GM23338 (cell line): ENCODE measurements around the gene HOXA3. TPM values are rescaled to one million over a fixed set of nuclear protein-coding genes. Genes with fewer than 3 reads are reported as not detected.
A peak's percentile ranks its signal among the peaks of the same experiment; 100 is the strongest.

Experiments used
- microRNA counts: library from miRNA; unstranded; fragments of <30 nt; microRNA quantifications from one replicate; lab custom pipeline; 2017
- microRNA-seq: library from miRNA; unstranded; fragments of <30 nt; microRNA quantifications from one replicate; pipeline ENCODE4, GENCODE V29; 2017
- polyA plus RNA-seq: library from polyadenylated mRNA; unstranded; fragments of >200 nt; fragmentation: Nextera tagmentation; extraction: Ambion mirVana; gene quantifications from 2 replicates; pipeline ENCODE4 v1.2.1, GENCODE V29; 2016
- small RNA-seq: library from RNA; depleted of rRNA; stranded (forward); fragments of <200 nt; gene quantifications from one replicate; pipeline ENCODE3, GENCODE V24; 2014; ENCODE audit warnings: low replicate concordance
- total RNA-seq: library from RNA; depleted of rRNA; stranded (reverse); fragments of >200 nt; shearing (Covaris generic); gene quantifications from 2 replicates; pipeline ENCODE4 v1.2.3, GENCODE V29; 2014; rRNA removed

Gene HOXA3
- total and polyA plus RNA-seq, 2 experiments from 2014 or later, result not detected

MicroRNA genes within 50 kb of the gene (microRNA counts, 767-probe panel; counts per million panel counts)
- microRNA hsa-miR-196b-5p (lab: Ali Mortazavi, UCI), result not detected

Small RNA genes within 50 kb of the gene (microRNA-seq; reads per million reads assigned to microRNA genes)
- gene MIR196B, result 2.7 reads per million, percentile 8 among the genes with 10 or more reads in this experiment

Small RNA genes within 50 kb of the gene (small RNA-seq; reads per million reads assigned to genes)
- not detected for gene AC004080.5
- gene RF01977, result not detected
- not detected for gene RF02140
- gene RF02141, result not detected

Other genes starting within 250 kb of the HOXA3 start
- gene HOXA1, start 56.6 kb downstream of the HOXA3 start, total RNA-seq, result not detected in 2 replicates
- not detected in 2 replicates for gene HOXA1, start 56.6 kb downstream of the HOXA3 start, polyA plus RNA-seq
- gene HOXA2, start 49.9 kb downstream of the HOXA3 start, total RNA-seq, result not detected in 2 replicates
- gene HOXA2, start 49.9 kb downstream of the HOXA3 start, polyA plus RNA-seq, result not detected in 2 replicates
- gene HOXA4, start 21.8 kb downstream of the HOXA3 start, total RNA-seq, result not detected in 2 replicates
- not detected in 2 replicates for gene HOXA4, start 21.8 kb downstream of the HOXA3 start, polyA plus RNA-seq
- gene HOXA5, start 8.9 kb downstream of the HOXA3 start, total RNA-seq, result not detected in 2 replicates
- not detected in 2 replicates for gene HOXA5, start 8.9 kb downstream of the HOXA3 start, polyA plus RNA-seq
- not detected in 2 replicates for gene HOXA6, start 4.8 kb downstream of the HOXA3 start, total RNA-seq
- not detected in 2 replicates for gene HOXA6, start 4.8 kb downstream of the HOXA3 start, polyA plus RNA-seq
- gene HOXA7, start 4.1 kb upstream of the HOXA3 start, total RNA-seq, result not detected in 2 replicates
- gene HOXA7, start 4.1 kb upstream of the HOXA3 start, polyA plus RNA-seq, result 0.24 TPM in 1 of 2 replicates, not detected in the other
- not detected in 2 replicates for gene HOXA9, start 13.0 kb upstream of the HOXA3 start, total RNA-seq
- gene HOXA9, start 13.0 kb upstream of the HOXA3 start, polyA plus RNA-seq, result not detected in 2 replicates
- gene HOXA10, start 21.7 kb upstream of the HOXA3 start, total RNA-seq, result not detected in 2 replicates
- gene HOXA10, start 21.7 kb upstream of the HOXA3 start, polyA plus RNA-seq, result not detected in 2 replicates
- gene HOXA11, start 32.6 kb upstream of the HOXA3 start, total RNA-seq, result not detected in 2 replicates
- not detected in 2 replicates for gene HOXA11, start 32.6 kb upstream of the HOXA3 start, polyA plus RNA-seq
- gene HOXA13, start 47.5 kb upstream of the HOXA3 start, total RNA-seq, result not detected in 2 replicates
- not detected in 2 replicates for gene HOXA13, start 47.5 kb upstream of the HOXA3 start, polyA plus RNA-seq
- not detected in 2 replicates for gene EVX1, start 90.2 kb upstream of the HOXA3 start, total RNA-seq
- not detected in 2 replicates for gene EVX1, start 90.2 kb upstream of the HOXA3 start, polyA plus RNA-seq